Stomach (tissue), 9 donors: Measurements from ENCODE around the gene MEGF9. TPM values are rescaled to one million over a fixed set of nuclear protein-coding genes. Genes with fewer than 3 reads are reported as not detected.

Experiments
- DNase-seq, 2 donors: peaks; one replicate each; pipeline versions ENCODE4 v3.0.0 to v3.0.0-alpha.2; 2013 to 2019
- H3K27ac ChIP-seq, 5 donors: fragments of 200-600 bp in 4 of 5; sonication (generic) in 4 of 5; one replicate each; pipeline ENCODE4 v1.5.1; 2013 to 2019; ENCODE audit warnings: mild to moderate bottlenecking in 1 of 5, moderate library complexity in 1 of 5
- H3K27me3 ChIP-seq, 3 donors: fragments of 200-600 bp; sonication (generic); one replicate each; pipeline ENCODE4 v1.5.1; 2017 to 2019; ENCODE audit warnings: mixed run types in 1 of 3
- H3K36me3 ChIP-seq, 4 donors: fragments of 200-600 bp; sonication (generic); 1 replicate in 3 of 4; 2 replicates in 1 of 4; pipeline ENCODE4 v1.5.1; 2016 to 2019
- H3K4me1 ChIP-seq, 4 donors: fragments of 200-600 bp; sonication (generic); one replicate each; pipeline ENCODE4 v1.5.1; 2016 to 2019
- H3K4me3 ChIP-seq, 4 donors: fragments of 200-600 bp; sonication (generic) in 3 of 4; one replicate each; pipeline ENCODE4 v1.5.1; 2016 to 2019; ENCODE audit warnings: mild to moderate bottlenecking in 1 of 4
- H3K9me3 ChIP-seq, 4 donors: fragments of 200-600 bp; sonication (generic); one replicate each; pipeline ENCODE4 v1.5.1; 2016 to 2019
- CTCF ChIP-seq, 7 experiments: fragments of 450-650 bp in 4 of 7; fragments of 200-600 bp in 3 of 7; sonication (generic) in 3 of 7; IDR thresholded peaks; one replicate each; pipeline ENCODE4 v1.5.1; 2016 to 2019; ENCODE audit warnings: antibody characterized with exemption in 7 of 7, control low read depth in 2 of 7, mild to moderate bottlenecking in 1 of 7
- EP300 ChIP-seq: sonication (generic); formaldehyde crosslinking; IDR thresholded peaks from one replicate; pipeline ENCODE4 v1.6.1; 2017; ENCODE audit warnings: antibody characterized with exemption
- POLR2A ChIP-seq, 4 donors: fragments of 450-650 bp; IDR thresholded peaks; one replicate each; pipeline ENCODE4 v1.6.1; 2016; ENCODE audit warnings: antibody characterized with exemption in 4 of 4, control low read depth in 2 of 4, mild to moderate bottlenecking in 1 of 4, moderate library complexity in 1 of 4
- POLR2AphosphoS5 ChIP-seq, 3 donors: sonication (generic); formaldehyde crosslinking; IDR thresholded peaks; one replicate each; pipeline ENCODE4 v1.6.1; 2016; ENCODE audit warnings: antibody characterized with exemption in 3 of 3
- WGBS, 5 donors: extraction: QIAGEN DNeasy Blood & Tissue Kit in 3 of 5; methylation state at CpG; one replicate each; pipeline versions ENCODE4 v1.1.5 to v1.1.7; 2013 to 2018; 5-methylcytosine and 5-hydroxymethylcytosine counted together
- intact Hi-C: fragments of 100-400 bp; cut with DNase I; formaldehyde crosslinking; loops from one replicate; pipeline ENCODE4 v1.15.1; 2023; ENCODE audit warnings: low total_unique reads
- polyA plus RNA-seq, 3 donors: library from polyadenylated mRNA; stranded (reverse); fragments of 200-250 nt; gene quantifications; one replicate each; pipeline ENCODE4 v1.2.3, GENCODE V29; 2013
- total RNA-seq, 5 donors: library from RNA; depleted of rRNA; stranded (reverse); fragments of >200 nt; gene quantifications; one replicate each; pipeline versions ENCODE4 v1.1.0 to v1.2.3, GENCODE V29; 2014 to 2016
- donor health status: healthy with polysubstance abuse.
- donor health status: Bipolar disorder and iron deficiency.
- donor health status: healthy.

The MEGF9 gene
- total and polyA plus RNA-seq, 8 donors = 3.5 to 26.8 (median 8.1) TPM

- no peak for DNase-seq
- H3K27ac ChIP-seq = peak overlapping the region in 1 of 5 donors; percentile 55
- TF ChIP-seq POLR2A (IDR thresholded peaks at IDR 0.05) (no peak), EP300 (no peak), POLR2AphosphoS5 (IDR thresholded peaks at IDR 0.05) (no peak), CTCF (IDR thresholded peaks at IDR 0.05) (no peak)
- intact Hi-C loops = no loop called here
- peaks cover 33 to 75% (median 72%) of the 10 kb centered on the region in 4 donors for H3K36me3 ChIP-seq
- H3K4me3 ChIP-seq = no peak overlapping the region
- WGBS, 5 donors = 86 to 93% (median 87%) methylated on average over 5 of the region's 5 CpGs
- H3K27me3 ChIP-seq = no peaks in the 10 kb centered on the region
- H3K4me1 ChIP-seq = peaks cover 10 to 59% (median 29%) of the 10 kb centered on the region in 4 donors
- no peaks in the 10 kb centered on the region for H3K9me3 ChIP-seq
Measured at GRCh38 chr9:120569556-120569955, 144.7 kb downstream of the MEGF9 start.

- H3K27me3 ChIP-seq = no peaks in the 10 kb centered on the region
- DNase-seq = no peak
- H3K9me3 ChIP-seq = no peaks in the 10 kb centered on the region
- 90 to 91% (median 90%) methylated on average over 5 of the region's 5 CpGs for WGBS, 5 donors
- H3K36me3 ChIP-seq = peaks cover 33 to 81% (median 75%) of the 10 kb centered on the region in 4 donors
- intact Hi-C loops = no loop called here
- peaks cover 10 to 52% (median 27%) of the 10 kb centered on the region in 4 donors for H3K4me1 ChIP-seq
- H3K27ac ChIP-seq = no peak overlapping the region
- H3K4me3 ChIP-seq = no peak overlapping the region
- no peak for TF ChIP-seq CTCF (IDR thresholded peaks at IDR 0.05)
- no peak for TF ChIP-seq EP300
- no peak for TF ChIP-seq POLR2AphosphoS5 (IDR thresholded peaks at IDR 0.05)
- no peak for TF ChIP-seq POLR2A (IDR thresholded peaks at IDR 0.05)
Measured at GRCh38 chr9:120568816-120569215, 145.5 kb downstream of the MEGF9 start.

GRCh38 chr9:120567874-120568273 lies 146.4 kb downstream of the MEGF9 start:
- intact Hi-C loops = no loop called here
- H3K27me3 ChIP-seq = no peaks in the 10 kb centered on the region
- no peak for DNase-seq
- H3K4me1 ChIP-seq = peaks cover 10 to 57% (median 30%) of the 10 kb centered on the region in 4 donors
- 97 to 98% (median 98%) methylated on average over 4 of the region's 4 CpGs for WGBS, 5 donors
- no peak overlapping the region for H3K27ac ChIP-seq
- no peak overlapping the region for H3K4me3 ChIP-seq
- no peaks in the 10 kb centered on the region for H3K9me3 ChIP-seq
- peaks cover 33 to 89% (median 82%) of the 10 kb centered on the region in 4 donors for H3K36me3 ChIP-seq
- TF ChIP-seq EP300 (no peak), POLR2A (IDR thresholded peaks at IDR 0.05) (no peak)

- no peaks in the 10 kb centered on the region for H3K27me3 ChIP-seq
- no peak overlapping the region for H3K27ac ChIP-seq
- H3K36me3 ChIP-seq = peaks cover 33 to 97% (median 88%) of the 10 kb centered on the region in 4 donors
- H3K4me3 ChIP-seq = no peak overlapping the region
- 83 to 94% (median 89%) methylated on average over 3 of the region's 3 CpGs for WGBS, 5 donors
- DNase-seq = no peak
- H3K4me1 ChIP-seq = peaks cover 5 to 55% (median 24%) of the 10 kb centered on the region in 4 donors
- no peak for TF ChIP-seq POLR2A (IDR thresholded peaks at IDR 0.05)
- no peak for TF ChIP-seq CTCF (IDR thresholded peaks at IDR 0.05)
- TF ChIP-seq EP300 = no peak
- TF ChIP-seq POLR2AphosphoS5 (IDR thresholded peaks at IDR 0.05) = no peak
- intact Hi-C loops = no loop called here
- H3K9me3 ChIP-seq = no peaks in the 10 kb centered on the region
Measured at GRCh38 chr9:120567081-120567480, 147.2 kb downstream of the MEGF9 start.

GRCh38 chr9:120564589-120564988 lies 149.7 kb downstream of the MEGF9 start:
- Histone ChIP-seq H3K4me3 (no peak overlapping the region), H3K4me1 (peaks cover 0 to 30% (median 7%) of the 10 kb centered on the region in 4 donors), H3K36me3 (peaks cover 17 to 88% (median 73%) of the 10 kb centered on the region in 4 donors), H3K27me3 (no peaks in the 10 kb centered on the region), H3K27ac (no peak overlapping the region), H3K9me3 (no peaks in the 10 kb centered on the region)
- DNase-seq = no peak
- intact Hi-C loops = no loop called here
- WGBS, 5 donors = 94 to 99% (median 97%) methylated on average over 3 of the region's 3 CpGs
- TF ChIP-seq POLR2AphosphoS5 (IDR thresholded peaks at IDR 0.05) = no peak
- no peak for TF ChIP-seq EP300
- TF ChIP-seq POLR2A (IDR thresholded peaks at IDR 0.05) = no peak
- TF ChIP-seq CTCF (IDR thresholded peaks at IDR 0.05) = no peak
